ENCODE data around the gene TM9SF2. TPM values are rescaled to one million over a fixed set of nuclear protein-coding genes. Genes with fewer than 3 reads are reported as not detected.
"Not testable (repeated sequence)": the region's sequence is repeated elsewhere in the genome, so short reads cannot be mapped to it uniquely, and the experiment has no call there.

The TM9SF2 gene
- 61.8 TPM for total RNA-seq
- long read RNA-seq, transcript TM9SF2-201 (17 exons, 3,430 nt), result major isoform, 221 of 253 reads
- long read RNA-seq, partial matches to known transcripts, result 16 of 253 reads
- long read RNA-seq, other reads (novel, unspliced or antisense), result 16 of 253 reads

GRCh38 chr13:99501184-99501847, at the start of gene TM9SF2:
TM9SF2 (plus strand) TSS chr13:99501472; CDS start chr13:99501607, 135 bp downstream.
- intact Hi-C loops (cut with DNase I), result loop anchor here (5.0 kb wide), 1 partner anchor 106 kb away; the partner anchor contains the start of gene CLYBL
- DNase-seq (ENCODE audit: low spot score), result peak; percentile 98

GRCh38 chr13:99454518-99455183, 46.6 kb upstream of the TM9SF2 start:
- no peak for DNase-seq (ENCODE audit: low spot score)
- intact Hi-C loops (cut with DNase I), result no loop called here

- no peak for DNase-seq (ENCODE audit: low spot score)
- intact Hi-C loops (cut with DNase I), result no loop called here
Measured at GRCh38 chr13:99459099-99459850, 42.0 kb upstream of the TM9SF2 start.

- intact Hi-C loops (cut with DNase I); DNase-seq (ENCODE audit: low spot score): not testable (repeated sequence)
Measured at GRCh38 chr13:99460802-99461201, 40.5 kb upstream of the TM9SF2 start.

GRCh38 chr13:99463646-99464397, 37.5 kb upstream of the TM9SF2 start:
- intact Hi-C loops (cut with DNase I), result no loop called here
- DNase-seq (ENCODE audit: low spot score), result no peak

- intact Hi-C loops (cut with DNase I), result no loop called here
- DNase-seq (ENCODE audit: low spot score), result no peak
Measured at GRCh38 chr13:99464441-99464949, 36.8 kb upstream of the TM9SF2 start.

- DNase-seq (ENCODE audit: low spot score), result no peak
- intact Hi-C loops (cut with DNase I), result no loop called here
Measured at GRCh38 chr13:99465454-99465853, 35.8 kb upstream of the TM9SF2 start.

GRCh38 chr13:99467764-99468163, 33.5 kb upstream of the TM9SF2 start:
- intact Hi-C loops (cut with DNase I), result no loop called here
- DNase-seq (ENCODE audit: low spot score), result no peak

GRCh38 chr13:99469041-99469440, 32.2 kb upstream of the TM9SF2 start:
- no peak for DNase-seq (ENCODE audit: low spot score)
- intact Hi-C loops (cut with DNase I), result no loop called here

- no peak for DNase-seq (ENCODE audit: low spot score)
- intact Hi-C loops (cut with DNase I), result no loop called here
Measured at GRCh38 chr13:99470027-99470426, 31.2 kb upstream of the TM9SF2 start.

GRCh38 chr13:99471221-99472121, 29.8 kb upstream of the TM9SF2 start:
- intact Hi-C loops (cut with DNase I), result no loop called here
- no peak for DNase-seq (ENCODE audit: low spot score)

GRCh38 chr13:99472122-99472440, 29.2 kb upstream of the TM9SF2 start:
- DNase-seq (ENCODE audit: low spot score), result no peak

GRCh38 chr13:99473515-99473914, 27.8 kb upstream of the TM9SF2 start:
- intact Hi-C loops (cut with DNase I), result no loop called here
- DNase-seq (ENCODE audit: low spot score), result no peak

More at GRCh38 chr13:99472122-99472440, 29.2 kb upstream of the TM9SF2 start:
- intact Hi-C loops (cut with DNase I), result no loop called here

GRCh38 chr13:99476648-99477047, 24.6 kb upstream of the TM9SF2 start:
- DNase-seq (ENCODE audit: low spot score), result no peak
- intact Hi-C loops (cut with DNase I), result no loop called here

- DNase-seq (ENCODE audit: low spot score), result no peak
- intact Hi-C loops (cut with DNase I), result no loop called here
Measured at GRCh38 chr13:99477493-99477892, 23.8 kb upstream of the TM9SF2 start.

GRCh38 chr13:99481366-99481765, 19.9 kb upstream of the TM9SF2 start:
- no peak for DNase-seq (ENCODE audit: low spot score)
- intact Hi-C loops (cut with DNase I), result no loop called here

- intact Hi-C loops (cut with DNase I), result no loop called here
- DNase-seq (ENCODE audit: low spot score), result no peak
Measured at GRCh38 chr13:99484473-99484872, 16.8 kb upstream of the TM9SF2 start.

GRCh38 chr13:99486996-99487395, 14.3 kb upstream of the TM9SF2 start:
- intact Hi-C loops (cut with DNase I), result no loop called here

GRCh38 chr13:99489028-99489427, 12.2 kb upstream of the TM9SF2 start:
- DNase-seq (ENCODE audit: low spot score), result no peak
- intact Hi-C loops (cut with DNase I), result no loop called here

More at GRCh38 chr13:99486996-99487395, 14.3 kb upstream of the TM9SF2 start:
- no peak for DNase-seq (ENCODE audit: low spot score)

Data from cardiac septum (tissue), 1 donor.